ENCODE measurements around the gene CASZ1.

CASZ1 gene

GRCh38 chr1:10687251-10687651, 109.2 kb downstream of the CASZ1 start:
- TF ChIP-seq TAF1 (IDR thresholded peaks at IDR 0.05; ENCODE audit: low read depth) (no peak), EGR1 (IDR thresholded peaks at IDR 0.05) (no peak), FOXM1 (IDR thresholded peaks at IDR 0.05; ENCODE audit: borderline replicate concordance, low read depth) (no peak), NFIC (IDR thresholded peaks at IDR 0.05) (no peak), REST (IDR thresholded peaks at IDR 0.05; ENCODE audit: low read depth) (no peak), CEBPB (IDR thresholded peaks at IDR 0.05) (no peak), TEAD4 (IDR thresholded peaks at IDR 0.05) (no peak), TCF12 (IDR thresholded peaks at IDR 0.05; ENCODE audit: low read depth) (no peak), YY1 (IDR thresholded peaks at IDR 0.05; ENCODE audit: low read depth) (no peak), CREB1 (IDR thresholded peaks at IDR 0.05; ENCODE audit: low read depth) (no peak), EP300 (IDR thresholded peaks at IDR 0.05; ENCODE audit: borderline replicate concordance) (no peak), ZBTB7A (IDR thresholded peaks at IDR 0.05; ENCODE audit: low read depth) (no peak), RAD21 (IDR thresholded peaks at IDR 0.05; ENCODE audit: low read depth) (no peak), USF1 (IDR thresholded peaks at IDR 0.05) (no peak), MAX (IDR thresholded peaks at IDR 0.05) (no peak)

GRCh38 chr1:10686404-10687040, 109.9 kb downstream of the CASZ1 start:
- TF ChIP-seq FOXM1 (IDR thresholded peaks at IDR 0.05; ENCODE audit: borderline replicate concordance, low read depth) (no peak), EGR1 (IDR thresholded peaks at IDR 0.05) (no peak), NFIC (IDR thresholded peaks at IDR 0.05) (no peak), TEAD4 (IDR thresholded peaks at IDR 0.05) (no peak)

GRCh38 chr1:10685808-10686403, 110.5 kb downstream of the CASZ1 start:
- no peak for TF ChIP-seq TAF1 (IDR thresholded peaks at IDR 0.05; ENCODE audit: low read depth)
- no peak for TF ChIP-seq RAD21 (IDR thresholded peaks at IDR 0.05; ENCODE audit: low read depth)
- TF ChIP-seq CREB1 (IDR thresholded peaks at IDR 0.05; ENCODE audit: low read depth) = no peak
- no peak for TF ChIP-seq REST (IDR thresholded peaks at IDR 0.05; ENCODE audit: low read depth)
- no peak for TF ChIP-seq MAX (IDR thresholded peaks at IDR 0.05)
- TF ChIP-seq CEBPB (IDR thresholded peaks at IDR 0.05) = no peak
- TF ChIP-seq ZBTB7A (IDR thresholded peaks at IDR 0.05; ENCODE audit: low read depth) = no peak
- no peak for TF ChIP-seq TEAD4 (IDR thresholded peaks at IDR 0.05)
- no peak for TF ChIP-seq YY1 (IDR thresholded peaks at IDR 0.05; ENCODE audit: low read depth)
- TF ChIP-seq EGR1 (IDR thresholded peaks at IDR 0.05) = no peak
- no peak for TF ChIP-seq TCF12 (IDR thresholded peaks at IDR 0.05; ENCODE audit: low read depth)

GRCh38 chr1:10685196-10685807, 111.1 kb downstream of the CASZ1 start:
- TF ChIP-seq FOXM1 (IDR thresholded peaks at IDR 0.05; ENCODE audit: borderline replicate concordance, low read depth) = no peak
- no peak for TF ChIP-seq TAF1 (IDR thresholded peaks at IDR 0.05; ENCODE audit: low read depth)
- TF ChIP-seq RAD21 (IDR thresholded peaks at IDR 0.05; ENCODE audit: low read depth) = no peak
- no peak for TF ChIP-seq EP300 (IDR thresholded peaks at IDR 0.05; ENCODE audit: borderline replicate concordance)
- no peak for TF ChIP-seq TCF12 (IDR thresholded peaks at IDR 0.05; ENCODE audit: low read depth)
- TF ChIP-seq CEBPB (IDR thresholded peaks at IDR 0.05) = no peak
- TF ChIP-seq NFIC (IDR thresholded peaks at IDR 0.05) = no peak
- no peak for TF ChIP-seq REST (IDR thresholded peaks at IDR 0.05; ENCODE audit: low read depth)
- TF ChIP-seq ZBTB7A (IDR thresholded peaks at IDR 0.05; ENCODE audit: low read depth) = no peak
- no peak for TF ChIP-seq MAX (IDR thresholded peaks at IDR 0.05)
- TF ChIP-seq USF1 (IDR thresholded peaks at IDR 0.05) = no peak

Data from Ishikawa (cell line).